GM12878 (cell line): ENCODE results near the gene AZU1. TPM values are rescaled to one million over a fixed set of nuclear protein-coding genes. Genes with fewer than 3 reads are reported as not detected.

Experiments
- ATAC-seq: fragments of 200-7000 bp; cut with Tn5 transposase; 3 replicates; pipeline ENCODE4 v1.9.1; 2020; ENCODE audit warnings: mild to moderate bottlenecking, moderate library complexity
- BruUV-seq: library from RNA; stranded (reverse); fragments of 400-500 nt; replicated peaks from 2 replicates; lab custom pipeline; 2021; lab: Mats Ljungman, UMichigan
- CTCF ChIA-PET: fragments of 300-600 bp; sonication (Branson Sonifier 250); formaldehyde crosslinking; extraction: SDS; loops from one replicate; lab custom pipeline; 2021; ENCODE audit warnings: inconsistent platforms; lab: Yijun Ruan, JAX
- POLR2A ChIA-PET: fragments of 350-600 bp; formaldehyde crosslinking; extraction: SDS; loops from one replicate; lab custom pipeline; 2021; ENCODE audit warnings: inconsistent platforms; lab: Charles Lee
- RAD21 ChIA-PET: fragments of 300-600 bp; sonication (Branson Sonifier 250); formaldehyde crosslinking; loops from one replicate; lab custom pipeline; 2023; ENCODE audit warnings: antibody characterized with exemption; ENCODE audit not compliant: unreplicated experiment; lab: Charles Lee
- SMC1A ChIA-PET: fragments of 300-600 bp; sonication (Branson Sonifier 250); formaldehyde crosslinking; loops from one replicate; lab custom pipeline; 2023; ENCODE audit not compliant: unreplicated experiment, uncharacterized antibody; lab: Charles Lee
- DNase-seq: peaks from one replicate; pipeline ENCODE4 v3.0.0-alpha.2; 2011; ENCODE audit warnings: low read depth, low spot score
- FAIRE-seq: peaks from 3 replicates; lab custom pipeline; 2011; peaks lifted over from hg19 to GRCh38; lab: Jason Lieb, UNC
- H2AFZ ChIP-seq: 2 replicates; pipeline ENCODE4 v1.6.0; 2011; ENCODE audit warnings: low read depth, low read length, control low read depth; ENCODE audit not compliant: control insufficient read depth
- H3K27ac ChIP-seq: 2 replicates; pipeline ENCODE4 v1.5.1; 2011; ENCODE audit warnings: control low read depth; ENCODE audit not compliant: control insufficient read depth, insufficient read depth
- H3K27me3 ChIP-seq, 2 experiments: replicated peaks in 1 of 2; 2 replicates each; pipeline versions ENCODE4 v1.6.0 to v1.6.1; 2011; ENCODE audit warnings: low read length in 1 of 2; ENCODE audit not compliant: control insufficient read depth in 2 of 2, insufficient read depth in 2 of 2
- H3K36me3 ChIP-seq, 2 experiments: 2 replicates each; pipeline ENCODE4 v1.5.1; 2011; ENCODE audit warnings: low read length in 1 of 2; ENCODE audit not compliant: control insufficient read depth in 2 of 2, insufficient read depth in 2 of 2
- H3K4me1 ChIP-seq: 2 replicates; pipeline ENCODE4 v1.6.1; 2011; ENCODE audit warnings: mild to moderate bottlenecking, low read length, moderate library complexity, mixed read lengths; ENCODE audit not compliant: control insufficient read depth, insufficient read depth
- H3K4me2 ChIP-seq: 2 replicates; pipeline ENCODE4 v1.6.0; 2011; ENCODE audit warnings: control low read depth; ENCODE audit not compliant: control insufficient read depth, insufficient read depth
- H3K4me3 ChIP-seq: fragments of 200-600 bp; sonication (generic); 2 replicates; pipeline ENCODE4 v1.5.1; 2016
- H3K79me2 ChIP-seq: 2 replicates; pipeline ENCODE4 v1.6.0; 2011; ENCODE audit warnings: low read length; ENCODE audit not compliant: control insufficient read depth, insufficient read depth
- H3K9ac ChIP-seq: 2 replicates; pipeline ENCODE4 v1.8.0; 2011; ENCODE audit warnings: low read length, control low read depth, mixed read lengths; ENCODE audit not compliant: control insufficient read depth, insufficient read depth
- H3K9me3 ChIP-seq: replicated peaks from 3 replicates; pipeline ENCODE4 v1.5.1; 2011; ENCODE audit warnings: mild to moderate bottlenecking, low read length; ENCODE audit not compliant: control insufficient read depth, insufficient read depth
- H4K20me1 ChIP-seq: 2 replicates; pipeline ENCODE4 v1.6.0; 2011; ENCODE audit not compliant: control insufficient read depth, insufficient read depth
- BACH1 ChIP-seq: fragments of 450-650 bp; IDR thresholded peaks from 2 replicates; pipeline ENCODE4 v1.6.1; 2017; ENCODE audit warnings: mild to moderate bottlenecking, borderline replicate concordance
- CBX5 ChIP-seq: sonication (generic); IDR thresholded peaks from 2 replicates; pipeline ENCODE4 v1.6.1; 2016; ENCODE audit warnings: low read depth, moderate library complexity, mild to moderate bottlenecking, inconsistent platforms
- CEBPB ChIP-seq, 2 experiments: fragments of 150-350 bp in 1 of 2; IDR thresholded peaks; 2 replicates each; pipeline ENCODE4 v1.6.1; 2012 to 2014; ENCODE audit warnings: low read depth in 2 of 2, low read length in 2 of 2, borderline replicate concordance in 1 of 2, inconsistent platforms in 1 of 2
- CHD2 ChIP-seq: IDR thresholded peaks from 2 replicates; pipeline ENCODE4 v1.6.1; 2011; ENCODE audit warnings: low read depth, low read length, improper control_type of control experiment, borderline replicate concordance
- ELK1 ChIP-seq: IDR thresholded peaks from 2 replicates; pipeline ENCODE4 v1.6.1; 2012; ENCODE audit warnings: low read depth, low read length, improper control_type of control experiment
- FOS ChIP-seq: IDR thresholded peaks from 3 replicates; pipeline ENCODE4 v1.6.1; 2011; ENCODE audit warnings: borderline replicate concordance; ENCODE audit not compliant: insufficient read length; ENCODE audit errors: extremely low read depth
- POLR2A ChIP-seq: IDR thresholded peaks from 2 replicates; pipeline ENCODE4 v1.6.1; 2011; ENCODE audit warnings: low read depth, mild to moderate bottlenecking, low read length
- RAD21 ChIP-seq: IDR thresholded peaks from 2 replicates; pipeline ENCODE4 v1.6.1; 2011; ENCODE audit warnings: mild to moderate bottlenecking, low read depth, low read length, moderate library complexity; ENCODE audit not compliant: insufficient read depth
- SKIL ChIP-seq: fragments of 450-650 bp; IDR thresholded peaks from 2 replicates; pipeline ENCODE4 v1.6.1; 2017; ENCODE audit warnings: mild to moderate bottlenecking, low read depth, inconsistent platforms; ENCODE audit not compliant: poor library complexity, severe bottlenecking
- TCF12 ChIP-seq: IDR thresholded peaks from 2 replicates; pipeline ENCODE4 v1.6.1; 2011; ENCODE audit warnings: low read depth, mild to moderate bottlenecking, low read length
- USF1 ChIP-seq: IDR thresholded peaks from 2 replicates; pipeline ENCODE4 v1.6.1; 2011; ENCODE audit warnings: borderline replicate concordance, low read depth, mild to moderate bottlenecking, moderate library complexity, mixed read lengths, low read length; ENCODE audit not compliant: insufficient read depth; ENCODE audit errors: extremely low read length
- ZBED1 ChIP-seq: IDR thresholded peaks from 2 replicates; pipeline ENCODE4 v1.6.1; 2016; ENCODE audit warnings: borderline replicate concordance
- WGBS: methylation state at CpG from one replicate; pipeline ENCODE4 v1.1.6; 2016; ENCODE audit warnings: low lambda C conversion rate; ENCODE audit not compliant: insufficient replicate concordance, insufficient coverage; ENCODE audit errors: missing lambda C conversion rate; 5-methylcytosine and 5-hydroxymethylcytosine counted together
- in situ Hi-C: fragments of 300-500 bp; cut with MboI; formaldehyde crosslinking; loops from 9 replicates; pipeline ENCODE4 v1.14.3; 2018; ENCODE audit warnings: mixed read lengths
- intact Hi-C: fragments of 100-400 bp; cut with micrococcal nuclease; formaldehyde crosslinking; loops from one replicate; pipeline ENCODE4 v1.14.2; 2022; ENCODE audit not compliant: unreplicated experiment
- polyA plus RNA-seq, 11 experiments: library from polyadenylated mRNA; depleted of rRNA in 4 of 11; unstranded in 6 of 11; stranded (reverse) in 5 of 11; fragments of >200 nt; fragmentation: Nextera tagmentation in 4 of 11; fragmentation: Illumina TruSeq in 1 of 11; extraction: Ambion mirVana in 4 of 11; extraction: Trizol in 1 of 11; gene quantifications; 1 replicate in 1 of 11; 2 replicates in 10 of 11; pipeline versions ENCODE4 v1.2.1 to v1.2.3, GENCODE V29; 2011 to 2016; ENCODE audit warnings: inconsistent platforms in 2 of 11, missing spikeins in 2 of 11, low read depth in 1 of 11
- total RNA-seq, 4 experiments: library from RNA; depleted of rRNA in 3 of 4; stranded (reverse); fragments of >200 nt in 3 of 4; fragmentation: Illumina TruSeq in 1 of 4; extraction: Trizol in 1 of 4; gene quantifications; 2 replicates each; pipeline versions ENCODE4 v1.2.1 to v1.2.3, GENCODE V29; 2013 to 2021
- TF ChIP-seq, protein P1 (sequence below): IDR thresholded peaks from 2 replicates; pipeline ENCODE4 v1.6.1; 2011; ENCODE audit warnings: low read depth, low read length, improper control_type of control experiment, borderline replicate concordance

The AZU1 gene
- total and polyA plus RNA-seq, 10 of the 15 experiments (the other 5 are each of a cell fraction or from before 2014, with no cell fraction given) = not detected

- TF ChIP-seq SKIL = no peak
- no peak for TF ChIP-seq CBX5
- no peak for TF ChIP-seq ZBED1
- TF ChIP-seq CEBPB (IDR thresholded peaks at IDR 0.05; ENCODE audit: borderline replicate concordance in 1 of 2, low read depth in 2 of 2, low read length in 2 of 2) = no peak
- TF ChIP-seq USF1 = no peak
- TF ChIP-seq, protein P1, sequence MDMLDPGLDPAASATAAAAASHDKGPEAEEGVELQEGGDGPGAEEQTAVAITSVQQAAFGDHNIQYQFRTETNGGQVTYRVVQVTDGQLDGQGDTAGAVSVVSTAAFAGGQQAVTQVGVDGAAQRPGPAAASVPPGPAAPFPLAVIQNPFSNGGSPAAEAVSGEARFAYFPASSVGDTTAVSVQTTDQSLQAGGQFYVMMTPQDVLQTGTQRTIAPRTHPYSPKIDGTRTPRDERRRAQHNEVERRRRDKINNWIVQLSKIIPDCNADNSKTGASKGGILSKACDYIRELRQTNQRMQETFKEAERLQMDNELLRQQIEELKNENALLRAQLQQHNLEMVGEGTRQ = no peak
- TF ChIP-seq CHD2 = no peak
- TF ChIP-seq BACH1 = no peak
- no peak for TF ChIP-seq FOS
- TF ChIP-seq RAD21 = no peak
- TF ChIP-seq POLR2A = no peak
- TF ChIP-seq TCF12 = no peak
- TF ChIP-seq ELK1 = no peak
- TF ChIP-seq, all 136 proteins: peak for 0
- Histone ChIP-seq H4K20me1 (no peaks in the 10 kb centered on the region), H3K9me3 (no peaks in the 10 kb centered on the region), H3K79me2 (no peaks in the 10 kb centered on the region), H3K4me1 (no peaks in the 10 kb centered on the region), H2AFZ (no peak overlapping the region), H3K36me3 (no peaks in the 10 kb centered on the region), H3K9ac (no peak overlapping the region), H3K27me3 (no peaks in the 10 kb centered on the region; a peak in 1 of 4 replicates), H3K27ac (no peak overlapping the region), H3K4me3 (no peak overlapping the region), H3K4me2 (no peak overlapping the region)
- ChIA-PET SMC1A (interaction anchor here (0.9 to 1.3 kb wide), 4 partner anchors 18 to 129 kb away, joined by 3 to 4 read pairs (median 3); partner anchors contain the start of gene WDR18), RAD21 (interaction anchor here (1.0 kb wide), 1 partner anchor 86 kb away, joined by 3 read pairs; no protein-coding TSS in a partner anchor), CTCF (interaction anchor here (0.7 to 2.2 kb wide), 5 partner anchors 8 to 129 kb away, joined by 3 to 8 read pairs (median 3); partner anchors contain the start of gene WDR18), POLR2A (no interaction called here)
- 55% methylated on average over 40 of the region's 40 CpGs for WGBS
- ATAC-seq (no peak), FAIRE-seq (no peak), DNase-seq (no peak)
- intact Hi-C loops = no loop called here
- no TSS peak for BruUV-seq
- in situ Hi-C loops = loop anchor here (5.0 kb wide), 2 partner anchors 67 to 132 kb away; no protein-coding TSS in a partner anchor
Measured at GRCh38 chr19:855566-856120, 28.0 kb downstream of the AZU1 start.
